GM10266 (cell line): Measurements from ENCODE around the gene CDC40.
"Not testable (repeated sequence)": the region's sequence is repeated elsewhere in the genome, so short reads cannot be mapped to it uniquely, and the experiment has no call there.

Source experiments
- DNase-seq: peaks from one replicate; pipeline ENCODE4 v3.0.0; 2012; ENCODE audit errors: extremely low spot score
- TF ChIP-seq, protein P1 (sequence below): IDR thresholded peaks from 2 replicates; pipeline ENCODE4 v1.5.1; 2012; ENCODE audit warnings: mild to moderate bottlenecking, low read depth; ENCODE audit not compliant: control insufficient read depth, insufficient read depth; ENCODE audit errors: missing control alignments

Gene CDC40

DNA sequence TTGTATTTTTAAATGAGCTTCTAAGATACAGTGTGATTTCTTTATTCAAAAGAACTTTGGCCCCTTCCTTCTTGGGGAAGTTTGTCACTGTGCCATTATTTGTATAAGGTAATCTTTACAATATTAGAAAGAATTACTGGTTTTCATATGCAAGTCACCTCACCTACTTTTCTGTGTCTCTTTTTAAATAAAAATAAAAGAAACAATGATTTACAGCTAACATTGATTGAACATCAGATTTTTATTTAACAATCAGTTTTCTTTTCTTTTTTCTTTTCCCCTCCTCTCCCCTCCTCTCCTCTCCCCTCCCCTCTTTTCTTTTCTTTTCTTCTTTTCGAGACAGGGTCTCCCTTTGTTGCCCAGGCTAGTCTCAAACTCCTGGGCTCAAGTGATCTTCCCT lies 46.0 kb downstream of the CDC40 start:
- TF ChIP-seq, protein P1, sequence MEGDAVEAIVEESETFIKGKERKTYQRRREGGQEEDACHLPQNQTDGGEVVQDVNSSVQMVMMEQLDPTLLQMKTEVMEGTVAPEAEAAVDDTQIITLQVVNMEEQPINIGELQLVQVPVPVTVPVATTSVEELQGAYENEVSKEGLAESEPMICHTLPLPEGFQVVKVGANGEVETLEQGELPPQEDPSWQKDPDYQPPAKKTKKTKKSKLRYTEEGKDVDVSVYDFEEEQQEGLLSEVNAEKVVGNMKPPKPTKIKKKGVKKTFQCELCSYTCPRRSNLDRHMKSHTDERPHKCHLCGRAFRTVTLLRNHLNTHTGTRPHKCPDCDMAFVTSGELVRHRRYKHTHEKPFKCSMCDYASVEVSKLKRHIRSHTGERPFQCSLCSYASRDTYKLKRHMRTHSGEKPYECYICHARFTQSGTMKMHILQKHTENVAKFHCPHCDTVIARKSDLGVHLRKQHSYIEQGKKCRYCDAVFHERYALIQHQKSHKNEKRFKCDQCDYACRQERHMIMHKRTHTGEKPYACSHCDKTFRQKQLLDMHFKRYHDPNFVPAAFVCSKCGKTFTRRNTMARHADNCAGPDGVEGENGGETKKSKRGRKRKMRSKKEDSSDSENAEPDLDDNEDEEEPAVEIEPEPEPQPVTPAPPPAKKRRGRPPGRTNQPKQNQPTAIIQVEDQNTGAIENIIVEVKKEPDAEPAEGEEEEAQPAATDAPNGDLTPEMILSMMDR, result no peak
- DNase-seq, result no peak

DNA sequence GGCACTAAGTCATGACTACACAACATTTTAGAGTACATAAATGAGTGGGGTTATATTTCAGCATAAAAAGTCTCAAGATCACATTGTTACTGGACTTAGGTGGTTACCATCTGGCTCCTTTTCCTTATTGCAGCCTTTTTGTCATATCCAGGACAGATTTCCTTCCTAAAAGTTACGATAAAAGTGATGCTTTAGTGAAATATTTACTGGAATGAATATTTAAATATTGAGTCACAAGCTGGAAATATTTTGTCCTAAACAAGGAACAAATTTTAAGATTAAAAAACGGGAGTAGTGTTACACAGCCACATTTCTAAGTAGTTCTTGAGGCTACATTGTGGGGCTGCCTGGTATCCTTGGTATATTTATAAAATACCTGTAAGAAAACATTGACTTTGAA lies 52.2 kb downstream of the CDC40 start:
- TF ChIP-seq, protein P1, result no peak
- DNase-seq, result no peak

DNA sequence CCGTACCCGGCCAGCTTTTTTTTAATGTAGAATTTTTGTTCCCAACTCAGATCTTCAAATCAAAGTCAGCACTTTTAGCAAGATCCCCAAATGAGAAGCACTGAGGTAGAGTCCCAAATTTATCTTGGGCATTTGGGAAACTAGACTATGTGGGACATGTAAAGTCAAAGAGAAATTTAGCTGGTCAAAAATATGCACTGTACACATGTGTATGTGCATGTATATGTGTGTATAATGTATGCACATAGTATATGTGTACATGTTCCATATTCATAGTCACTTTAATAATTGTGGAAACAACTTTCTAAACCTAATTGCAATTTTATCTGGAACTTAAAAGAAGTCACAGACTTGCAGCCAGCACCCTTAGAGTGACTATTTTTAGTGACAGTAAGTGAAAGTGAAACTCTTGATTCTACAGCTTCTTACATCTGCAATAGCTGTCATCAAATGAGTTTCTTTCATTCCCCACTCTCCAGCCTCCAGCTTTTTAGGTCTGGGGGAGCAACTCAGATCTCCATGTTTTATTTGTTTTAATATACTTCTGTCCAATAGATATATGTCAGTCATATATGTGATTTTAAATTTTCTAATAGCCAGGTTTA lies 53.6 kb downstream of the CDC40 start:
- peak; percentile 45 for DNase-seq
- TF ChIP-seq, protein P1, result no peak

DNA sequence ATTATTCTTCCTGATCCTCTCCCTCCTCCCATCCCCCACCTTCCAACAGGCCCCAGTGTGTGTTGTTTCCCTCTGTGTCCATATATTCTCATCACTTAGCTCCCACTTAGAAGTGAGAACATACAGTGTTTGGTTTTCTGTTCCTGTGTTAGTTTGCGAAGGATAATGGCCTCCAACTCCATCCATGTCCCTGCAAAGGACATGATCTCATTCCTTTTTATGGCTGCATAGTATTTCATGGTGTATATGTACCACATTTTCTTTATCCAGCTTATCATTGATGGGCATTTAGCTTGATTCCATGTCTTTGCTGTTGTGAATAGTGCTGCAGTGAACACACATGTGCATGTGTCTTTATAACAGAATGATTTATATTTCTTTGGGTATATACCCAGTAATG lies 55.8 kb downstream of the CDC40 start:
- DNase-seq, result not testable (repeated sequence)

DNA sequence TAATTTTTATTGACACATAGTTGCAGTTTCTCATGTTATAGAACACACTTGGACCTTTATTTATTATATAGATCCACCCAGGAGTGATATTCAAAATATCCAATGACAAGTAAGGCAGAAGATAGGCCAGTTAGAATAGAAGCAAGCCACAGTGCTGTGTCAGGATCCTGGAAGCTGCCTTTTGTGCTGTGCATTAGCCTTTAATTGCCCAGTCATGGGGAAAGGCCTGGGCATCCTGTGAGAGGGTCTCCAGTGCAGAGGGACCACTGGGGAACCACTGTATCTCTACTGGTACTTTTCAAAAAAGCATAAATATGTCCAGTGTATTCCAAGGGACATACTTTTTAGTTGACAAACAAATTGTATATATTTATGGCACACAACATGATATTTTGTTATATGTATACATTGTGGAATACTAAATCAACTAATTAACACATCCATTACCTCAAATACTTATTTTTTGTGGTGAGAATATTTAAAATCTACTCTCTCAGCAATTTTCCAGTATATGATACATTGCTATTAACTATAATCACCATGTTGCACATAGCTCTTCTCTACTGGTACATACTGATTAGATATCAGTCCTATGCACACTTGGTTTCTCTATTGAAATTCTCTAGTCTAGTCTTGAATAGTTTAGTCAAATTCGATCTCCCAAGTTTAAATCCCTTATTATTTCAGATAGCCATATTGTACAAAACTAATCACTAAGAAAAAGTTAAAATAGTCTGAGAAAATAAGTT lies 59.5 kb downstream of the CDC40 start:
- no peak for DNase-seq
- TF ChIP-seq, protein P1, result no peak

DNA sequence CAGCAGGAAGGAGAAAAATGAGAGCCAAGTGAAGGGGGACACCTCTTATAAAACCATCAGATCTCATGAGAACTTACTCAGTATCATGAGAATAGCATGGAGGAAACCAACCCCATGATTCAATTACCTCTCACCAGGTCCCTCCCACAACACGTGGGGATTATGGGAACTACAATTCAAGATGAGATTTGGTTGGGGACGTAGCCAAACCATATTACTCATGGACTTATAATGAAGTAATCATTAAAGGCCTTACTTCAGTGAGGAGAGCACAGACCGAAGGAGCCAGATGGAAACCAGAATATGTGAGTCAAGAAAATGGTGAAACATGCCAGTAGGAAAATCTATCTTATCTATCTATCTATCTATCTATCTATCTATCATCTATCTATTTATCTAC lies 64.4 kb downstream of the CDC40 start:
- not testable (repeated sequence) for DNase-seq

DNA sequence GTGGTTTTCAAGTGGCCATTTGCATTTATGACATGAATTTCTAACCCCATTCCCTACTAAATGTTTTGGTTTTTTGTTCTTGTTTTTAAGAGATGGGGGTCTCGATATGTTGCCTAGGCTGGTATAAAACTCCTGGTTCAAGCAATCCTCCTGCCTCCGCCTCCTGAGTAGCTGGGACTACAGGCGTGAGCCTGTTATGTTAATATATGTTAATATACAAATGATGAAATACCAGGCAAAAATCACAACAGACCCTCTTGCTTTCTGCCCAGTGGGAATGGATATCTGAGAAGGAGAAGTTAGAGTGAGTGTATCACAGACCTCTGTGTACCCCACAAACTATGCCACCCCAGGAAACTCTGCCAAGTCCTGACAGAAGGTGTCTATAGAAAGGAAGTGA lies 66.2 kb downstream of the CDC40 start:
- no peak for DNase-seq

DNA sequence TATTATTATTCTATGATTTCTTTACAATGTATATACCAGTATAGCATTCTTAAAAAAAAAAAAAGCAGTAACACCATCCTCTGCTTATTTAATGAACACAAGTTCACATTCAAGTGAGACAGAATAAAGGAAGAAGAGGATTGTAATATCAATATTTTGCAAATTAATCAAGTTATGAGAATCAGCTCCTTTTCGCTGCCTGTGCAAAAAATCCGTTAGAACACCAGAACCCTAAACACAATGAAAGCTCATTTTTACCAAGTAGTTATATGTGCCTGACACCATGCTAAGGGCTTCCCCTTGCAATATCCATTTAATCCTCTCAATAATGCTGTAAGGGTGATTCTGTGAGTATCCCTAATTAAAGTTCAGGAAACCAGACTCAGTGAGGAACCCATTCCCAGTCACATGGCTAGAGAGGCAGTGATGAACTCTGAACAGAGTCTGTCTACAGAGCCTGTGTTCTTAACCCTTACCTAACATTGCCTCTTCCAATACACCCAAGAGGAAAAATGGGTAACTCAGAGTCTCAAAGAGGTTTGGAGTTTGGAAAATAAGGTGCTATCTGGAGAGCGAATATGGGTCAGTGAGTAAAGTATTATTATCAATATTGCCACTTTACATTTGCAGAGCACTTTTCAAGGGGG lies 66.8 kb downstream of the CDC40 start:
- no peak for DNase-seq
- TF ChIP-seq, protein P1, result no peak

More for the DNA sequence above, 66.2 kb downstream of the CDC40 start:
- TF ChIP-seq, protein P1, result no peak
